HG03571 (cell line): ENCODE measurements around the gene LTB.

Source experiments
- ATAC-seq: cut with Tn5 transposase; IDR thresholded peaks from one replicate; pipeline ENCODE4 v1.9.1; 2021; ENCODE audit not compliant: unreplicated experiment

Gene LTB

DNA sequence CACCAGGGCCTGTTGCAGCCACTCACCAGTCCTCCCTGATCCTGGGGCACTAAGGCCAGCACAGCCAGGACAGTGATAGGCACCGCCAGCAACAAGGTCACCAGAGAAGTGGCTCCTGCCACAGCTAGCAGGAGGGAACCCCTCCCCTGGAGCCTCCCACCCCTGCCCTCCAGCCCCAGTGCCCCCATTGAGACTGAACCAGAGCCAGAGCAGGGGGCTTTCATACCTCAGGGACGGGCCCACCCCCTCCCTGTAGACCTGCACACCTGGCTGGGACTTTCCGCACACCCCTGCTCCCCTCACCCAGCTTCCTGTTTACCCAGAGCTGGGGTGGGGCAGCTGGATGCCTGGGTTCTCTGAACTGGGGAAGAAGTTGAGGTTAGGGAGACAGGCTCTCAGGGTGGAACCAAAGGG is at the start of gene LTB:
Gene LTB (minus strand): TSS at position 195 of the 414 bp plus-strand sequence. CDS start 7 bp downstream, at position 188.
- no peak for ATAC-seq

DNA sequence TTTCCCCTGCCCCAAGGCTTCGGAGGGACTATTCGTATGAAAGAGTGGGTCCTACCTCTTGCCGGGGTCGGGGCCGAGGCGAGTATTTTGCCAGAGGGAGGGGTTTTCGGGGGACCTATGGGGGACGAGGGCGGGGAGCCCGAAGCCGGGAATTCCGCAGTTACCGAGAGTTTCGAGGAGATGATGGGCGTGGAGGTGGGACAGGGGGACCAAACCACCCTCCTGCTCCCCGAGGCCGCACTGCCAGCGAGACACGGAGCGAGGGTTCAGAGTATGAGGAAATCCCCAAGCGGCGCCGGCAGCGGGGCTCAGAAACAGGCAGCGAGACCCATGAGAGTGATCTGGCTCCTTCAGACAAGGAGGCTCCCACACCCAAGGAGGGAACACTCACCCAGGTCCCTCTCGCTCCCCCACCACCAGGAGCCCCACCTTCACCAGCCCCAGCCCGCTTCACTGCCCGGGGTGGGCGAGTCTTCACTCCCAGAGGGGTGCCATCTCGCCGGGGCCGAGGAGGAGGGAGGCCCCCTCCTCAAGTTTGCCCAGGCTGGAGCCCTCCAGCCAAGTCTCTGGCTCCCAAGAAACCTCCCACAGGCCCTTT is 49.6 kb upstream of the LTB start:
- ATAC-seq, result no peak

- ATAC-seq, result no peak
Measured at GRCh38 chr6:31631209-31631608, 49.0 kb upstream of the LTB start.

DNA sequence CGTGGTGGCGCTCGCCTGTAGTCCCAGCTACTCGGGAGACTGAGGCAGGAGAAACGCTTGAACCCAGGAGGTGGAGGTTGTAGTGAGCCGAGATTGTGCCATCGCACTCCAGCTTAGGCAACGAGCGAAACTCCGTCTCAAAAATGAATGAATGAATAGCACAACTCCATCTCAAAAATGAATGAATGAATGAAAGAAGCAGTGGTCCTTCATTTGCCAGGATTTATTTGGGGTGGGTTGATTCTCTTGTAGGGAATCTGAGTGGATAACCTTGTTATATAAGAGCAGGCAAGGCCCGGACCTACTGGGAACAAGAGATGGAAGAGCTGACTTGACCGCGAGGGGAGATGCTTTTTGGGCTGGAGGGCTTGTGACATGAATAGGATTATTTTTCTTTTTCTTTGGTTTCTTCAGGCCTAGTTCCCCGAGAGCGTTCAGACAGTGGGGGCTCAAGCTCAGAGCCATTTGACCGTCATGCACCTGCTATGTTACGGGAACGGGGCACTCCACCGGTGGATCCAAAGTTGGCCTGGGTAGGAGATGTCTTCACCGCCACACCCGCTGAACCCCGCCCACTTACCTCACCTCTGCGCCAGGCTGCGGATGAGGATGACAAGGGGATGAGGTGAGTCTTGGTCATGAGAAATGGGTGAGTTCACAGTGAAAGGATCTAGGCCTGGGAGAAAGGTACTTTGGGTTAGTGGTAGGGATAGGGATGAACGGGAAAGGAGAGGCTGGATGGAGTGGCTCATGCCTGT is 48.1 kb upstream of the LTB start:
- ATAC-seq, result no peak

GRCh38 chr6:31629014-31629413 is 46.8 kb upstream of the LTB start:
- ATAC-seq, result no peak

GRCh38 chr6:31627690-31628287 is 45.6 kb upstream of the LTB start:
- ATAC-seq, result no peak

GRCh38 chr6:31626952-31627351 is 44.7 kb upstream of the LTB start:
- no peak for ATAC-seq

- no peak for ATAC-seq
Measured at GRCh38 chr6:31624070-31624469, 41.8 kb upstream of the LTB start.

DNA sequence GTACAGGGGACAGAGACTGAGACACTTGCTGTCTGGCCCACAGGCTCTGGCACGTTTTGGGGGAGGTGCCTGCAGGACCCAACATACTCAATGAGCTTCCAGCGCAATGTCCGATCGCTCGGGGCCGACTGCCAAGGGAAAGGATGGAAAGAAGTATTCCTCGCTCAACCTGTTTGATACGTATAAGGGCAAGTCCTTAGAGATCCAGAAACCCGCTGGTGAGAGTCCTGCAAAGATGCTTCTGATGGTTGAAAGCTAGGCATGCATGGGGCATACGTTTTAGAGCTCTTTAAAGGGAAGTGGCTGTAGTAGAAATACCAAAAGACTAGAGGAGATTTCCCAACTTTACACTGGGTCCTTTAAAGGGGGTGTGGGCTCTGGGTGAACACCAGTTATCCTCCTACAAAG is 40.5 kb upstream of the LTB start:
- no peak for ATAC-seq

DNA sequence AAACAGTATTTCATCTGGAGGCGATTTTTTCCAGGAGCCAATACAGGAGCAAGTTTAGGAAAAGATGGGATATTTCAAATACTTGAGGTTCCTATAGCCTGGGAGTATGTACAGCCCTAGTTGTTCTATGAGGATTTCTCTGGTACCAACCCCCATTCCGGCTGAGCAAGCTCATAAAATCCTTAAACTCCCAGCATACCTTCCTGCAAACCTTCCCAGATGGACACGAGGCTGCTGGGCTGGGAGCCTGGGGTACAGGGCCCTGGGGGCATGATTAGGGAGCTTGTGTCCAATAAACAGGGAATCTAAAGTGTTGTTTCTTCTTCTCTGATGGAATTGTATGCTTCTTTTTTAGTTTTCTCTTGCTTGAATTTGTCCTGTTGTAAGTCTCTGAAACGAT is 39.8 kb upstream of the LTB start:
- ATAC-seq, result no peak

DNA sequence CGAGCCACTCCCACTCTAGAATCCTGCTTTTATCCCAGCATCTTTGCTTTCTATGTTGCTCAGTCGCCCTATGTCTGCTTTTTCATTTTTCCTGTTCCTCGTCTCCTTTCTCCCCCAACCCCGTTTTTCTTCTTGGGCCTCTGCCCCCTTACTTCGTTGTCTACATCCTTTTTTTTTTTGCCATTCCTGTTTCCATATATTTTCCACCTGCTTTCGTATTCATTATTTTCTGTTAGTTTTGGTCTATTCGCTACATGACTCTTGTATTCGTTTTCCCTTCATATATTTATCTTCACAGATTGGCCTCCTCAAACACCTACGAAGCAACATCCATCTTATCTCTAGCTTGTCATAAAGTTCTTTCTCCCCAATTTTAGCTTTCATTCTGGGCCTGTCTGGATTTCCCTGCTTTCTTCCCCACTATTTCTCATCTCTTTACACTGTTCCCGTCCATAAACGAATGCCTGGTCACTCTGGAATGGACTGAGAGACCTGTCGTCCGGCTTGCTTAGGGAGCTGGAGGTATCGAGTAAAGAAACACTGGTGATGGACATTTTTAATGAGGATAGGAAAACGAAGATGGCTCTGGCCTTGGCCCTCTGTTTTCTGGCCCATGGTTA is 39.2 kb upstream of the LTB start:
- no peak for ATAC-seq

DNA sequence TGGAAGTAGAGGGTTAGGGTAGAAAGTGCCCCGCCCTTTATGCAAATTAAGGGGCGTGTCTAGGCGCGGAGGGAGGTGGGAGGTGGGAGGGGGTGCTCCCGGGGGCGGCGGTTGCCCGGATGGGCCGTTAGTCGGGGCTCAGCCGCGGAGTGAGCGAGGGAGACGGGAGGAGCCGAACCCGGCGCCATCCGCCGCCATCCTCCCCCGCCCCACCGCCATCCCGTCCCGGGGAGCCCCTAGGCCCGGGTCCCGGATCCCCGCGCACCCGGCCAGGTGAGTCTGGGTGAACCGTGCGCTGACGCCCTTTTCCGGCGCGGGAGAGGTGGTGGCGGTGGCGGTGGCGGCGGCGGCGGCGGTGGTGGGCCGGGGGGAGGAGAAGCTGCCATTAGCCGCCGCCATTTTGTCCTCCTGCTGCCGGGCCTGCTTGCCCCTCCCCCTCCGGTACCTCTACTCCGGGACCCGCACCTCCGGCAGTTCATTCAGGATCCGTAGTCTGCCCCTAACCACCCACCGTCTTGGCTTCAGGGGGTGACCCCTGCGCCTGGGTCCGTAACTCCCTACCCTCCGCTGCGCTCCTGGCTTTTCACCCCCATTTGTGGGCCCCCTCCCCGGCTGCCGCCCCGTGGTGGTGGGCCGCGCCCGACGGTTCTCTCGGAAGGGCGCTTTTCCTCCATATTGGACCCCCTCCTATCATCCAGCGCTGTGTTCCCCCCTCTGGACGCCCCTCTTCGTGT is 38.5 kb upstream of the LTB start, which contains the start of gene PRRC2A:
Gene PRRC2A (plus strand): TSS at position 130 of the 734 bp plus-strand sequence. CDS start 2,075 bp downstream, outside the sequence.
- ATAC-seq, result peak; percentile 41

DNA sequence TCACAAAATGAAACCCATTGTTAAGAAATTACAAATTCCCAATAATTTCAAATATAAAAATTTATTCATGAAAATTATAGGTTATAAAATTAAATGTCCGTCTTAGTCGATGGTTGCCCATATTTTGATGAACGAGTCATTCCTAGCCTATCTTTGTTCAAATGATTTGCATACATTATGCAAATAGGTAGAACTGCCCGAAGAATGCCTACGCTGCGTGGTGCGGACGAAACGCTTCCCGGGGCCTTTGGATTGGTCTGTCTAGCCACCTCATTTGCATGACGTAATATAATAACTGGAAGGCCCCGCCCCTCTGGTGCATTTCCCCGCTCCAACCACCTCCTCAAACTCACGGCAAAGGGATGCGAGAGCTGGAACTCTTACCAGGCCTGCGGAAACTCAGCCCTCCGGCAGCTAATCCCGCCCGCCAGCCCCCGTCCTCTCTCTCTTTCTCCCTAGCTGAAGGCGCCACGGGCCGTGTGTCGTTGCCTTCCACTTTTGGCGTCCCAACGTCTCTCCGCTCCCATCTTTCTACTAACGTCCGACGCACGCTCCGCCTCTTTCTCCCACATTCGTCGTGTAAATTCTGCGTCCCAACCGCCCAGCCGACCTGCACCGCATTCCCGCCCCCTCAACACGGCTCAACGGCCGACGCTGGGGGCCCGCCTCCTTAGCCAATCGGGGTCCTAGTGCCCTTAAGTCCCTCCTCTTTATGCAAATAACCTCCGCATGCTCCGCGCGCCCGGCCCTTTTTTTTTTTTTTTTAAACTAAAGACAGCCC is 37.8 kb upstream of the LTB start:
- ATAC-seq, result peak; percentile 72

GRCh38 chr6:31617010-31617409 is 34.8 kb upstream of the LTB start:
- ATAC-seq, result no peak

- ATAC-seq, result no peak
Measured at GRCh38 chr6:31615748-31616147, 33.5 kb upstream of the LTB start.

DNA sequence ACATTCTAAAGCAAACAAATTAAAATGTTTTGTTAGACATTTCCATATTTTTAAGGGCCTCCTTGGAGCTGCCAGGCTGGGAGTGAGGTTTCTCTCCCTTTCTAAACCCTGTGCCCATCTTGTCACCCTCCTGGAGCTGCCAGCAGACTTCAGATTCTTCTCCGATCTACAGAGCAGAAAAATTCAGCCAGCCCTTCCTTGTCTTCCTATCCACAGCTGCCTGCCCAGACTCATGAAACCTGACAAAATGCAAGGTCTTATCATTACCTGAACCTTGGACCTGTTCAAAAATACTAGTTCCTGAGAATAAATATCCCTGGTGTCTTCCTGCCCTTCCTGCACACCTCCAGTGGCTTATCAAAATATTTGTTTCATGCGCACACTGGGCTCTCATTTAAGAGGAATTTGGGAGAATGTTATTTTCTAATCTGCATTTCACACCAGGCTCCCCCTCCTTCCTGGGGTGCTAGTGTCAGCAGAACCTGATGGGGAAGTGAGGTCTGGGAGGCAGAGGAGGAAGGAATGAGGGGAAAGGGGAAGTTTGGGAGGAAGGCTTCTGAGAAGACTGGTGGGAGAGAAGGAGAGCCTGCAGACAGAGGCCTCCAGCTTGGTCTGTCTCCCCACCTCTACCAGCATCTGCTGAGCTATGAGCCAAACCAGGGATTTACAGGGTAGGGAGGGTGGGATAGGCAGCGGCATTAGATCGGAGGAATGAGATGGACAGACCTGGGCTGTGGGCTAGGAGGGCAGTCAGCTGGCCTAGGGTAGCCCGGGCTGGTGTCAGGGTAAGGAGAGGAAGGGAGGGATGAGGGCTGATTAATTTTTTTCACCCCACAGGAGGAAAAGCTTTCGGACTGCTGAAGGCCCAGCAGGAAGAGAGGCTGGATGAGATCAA is 32.7 kb upstream of the LTB start, which contains the start of gene AIF1:
Gene AIF1 (plus strand): TSS at position 551 of the 895 bp plus-strand sequence. CDS start 96 bp downstream, at position 647.
- ATAC-seq, result no peak

GRCh38 chr6:31614075-31614619 is 31.9 kb upstream of the LTB start:
- no peak for ATAC-seq

- no peak for ATAC-seq
Measured at GRCh38 chr6:31610968-31611367, 28.7 kb upstream of the LTB start.
